Head of caudate nucleus (tissue), 42 donors: Measurements from ENCODE around the gene TBL1X.

Source experiments
- DNase-seq, 42 donors: peaks; one replicate each; pipeline versions ENCODE4 v3.0.0 to v3.0.0-alpha.2; 2020 to 2021; ENCODE audit warnings: mixed read lengths in 7 of 42
- intact Hi-C: fragments of 100-400 bp; cut with DNase I; formaldehyde crosslinking; loops from one replicate; pipeline ENCODE4 v1.15.0; 2022

The TBL1X gene

GRCh38 chrX:9561199-9561598, 96.3 kb downstream of the TBL1X start:
- intact Hi-C loops = no loop called here
- DNase-seq = no peak

GRCh38 chrX:9562851-9563250, 98.0 kb downstream of the TBL1X start:
- DNase-seq = no peak
- intact Hi-C loops = no loop called here

GRCh38 chrX:9566150-9566621, 101.3 kb downstream of the TBL1X start:
- intact Hi-C loops = no loop called here
- peak in 39 of 42 donors; percentile 24 to 85 (median 59) for DNase-seq

GRCh38 chrX:9569876-9570301, 105.0 kb downstream of the TBL1X start:
- no peak for DNase-seq
- intact Hi-C loops = no loop called here

GRCh38 chrX:9573282-9574106, 108.6 kb downstream of the TBL1X start:
- intact Hi-C loops = no loop called here
- no peak for DNase-seq

GRCh38 chrX:9576059-9576458, 111.2 kb downstream of the TBL1X start:
- intact Hi-C loops = no loop called here

GRCh38 chrX:9577555-9577954, 112.7 kb downstream of the TBL1X start:
- DNase-seq = no peak
- intact Hi-C loops = no loop called here

More at GRCh38 chrX:9576059-9576458, 111.2 kb downstream of the TBL1X start:
- DNase-seq = peak in 25 of 42 donors; percentile 9 to 61 (median 39)

- intact Hi-C loops = no loop called here
- DNase-seq = peak in 39 of 42 donors; percentile 18 to 78 (median 59)
These were observed 113.4 kb downstream of the TBL1X start for GRCh38 chrX:9578083-9578779.

GRCh38 chrX:9581771-9582385, 117.0 kb downstream of the TBL1X start:
- no peak for DNase-seq
- intact Hi-C loops = no loop called here

GRCh38 chrX:9582956-9583355, 118.1 kb downstream of the TBL1X start:
- DNase-seq = no peak

GRCh38 chrX:9586992-9587392, 122.1 kb downstream of the TBL1X start:
- no peak for DNase-seq
- intact Hi-C loops = no loop called here

More at GRCh38 chrX:9582956-9583355, 118.1 kb downstream of the TBL1X start:
- intact Hi-C loops = no loop called here

- no peak for DNase-seq
- intact Hi-C loops = no loop called here
These were observed 122.8 kb downstream of the TBL1X start for GRCh38 chrX:9587642-9588041.

- intact Hi-C loops = no loop called here
- no peak for DNase-seq
These were observed 126.6 kb downstream of the TBL1X start for GRCh38 chrX:9591496-9591895.

GRCh38 chrX:9593756-9594155, 128.9 kb downstream of the TBL1X start:
- intact Hi-C loops = no loop called here

GRCh38 chrX:9595174-9595573, 130.3 kb downstream of the TBL1X start:
- no peak for DNase-seq
- intact Hi-C loops = no loop called here

More at GRCh38 chrX:9593756-9594155, 128.9 kb downstream of the TBL1X start:
- no peak for DNase-seq

- intact Hi-C loops = no loop called here
- DNase-seq = no peak
These were observed 132.0 kb downstream of the TBL1X start for GRCh38 chrX:9596837-9597236.

GRCh38 chrX:9597361-9598035, 132.6 kb downstream of the TBL1X start:
- DNase-seq = peak in 1 of 42 donors; percentile 20
- intact Hi-C loops = no loop called here

- DNase-seq = no peak
- intact Hi-C loops = no loop called here
These were observed 133.5 kb downstream of the TBL1X start for GRCh38 chrX:9598344-9598743.
